HL-60/S4 treated with retinoic acid at 250 ng/mL for 4 days and 3 days (cell line): Measurements from ENCODE around the gene GNGT2.
"Not testable (repeated sequence)": the region's sequence is repeated elsewhere in the genome, so short reads cannot be mapped to it uniquely, and the experiment has no call there.

ENCODE experiments used
- in situ Hi-C: fragments of 300-500 bp; cut with MboI; formaldehyde crosslinking; loops from 2 replicates; pipeline ENCODE4 v1.7.0; 2022; ENCODE audit warnings: low sequenced_read_pairs

GNGT2 gene

DNA sequence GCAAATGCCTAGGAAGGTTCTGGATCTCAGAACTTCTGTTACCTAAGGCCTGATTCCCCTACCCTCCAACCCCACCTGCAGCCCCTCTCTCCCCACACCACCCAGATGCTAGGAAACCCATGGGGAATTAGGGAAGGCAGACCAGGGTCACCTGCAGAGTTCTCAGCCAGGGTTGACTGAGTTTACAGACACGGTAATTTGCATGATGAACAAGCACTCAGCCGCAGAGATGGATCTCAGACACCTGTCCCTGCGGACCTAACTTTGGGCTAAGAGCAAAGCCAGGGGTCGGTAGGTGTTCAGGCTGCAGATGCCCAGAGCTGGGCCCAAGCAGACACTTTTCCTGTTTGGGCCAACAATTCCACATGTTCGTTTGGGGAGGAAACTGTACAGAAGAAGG is 3.0 kb upstream of the GNGT2 start:
- in situ Hi-C loops, result no loop called here

DNA sequence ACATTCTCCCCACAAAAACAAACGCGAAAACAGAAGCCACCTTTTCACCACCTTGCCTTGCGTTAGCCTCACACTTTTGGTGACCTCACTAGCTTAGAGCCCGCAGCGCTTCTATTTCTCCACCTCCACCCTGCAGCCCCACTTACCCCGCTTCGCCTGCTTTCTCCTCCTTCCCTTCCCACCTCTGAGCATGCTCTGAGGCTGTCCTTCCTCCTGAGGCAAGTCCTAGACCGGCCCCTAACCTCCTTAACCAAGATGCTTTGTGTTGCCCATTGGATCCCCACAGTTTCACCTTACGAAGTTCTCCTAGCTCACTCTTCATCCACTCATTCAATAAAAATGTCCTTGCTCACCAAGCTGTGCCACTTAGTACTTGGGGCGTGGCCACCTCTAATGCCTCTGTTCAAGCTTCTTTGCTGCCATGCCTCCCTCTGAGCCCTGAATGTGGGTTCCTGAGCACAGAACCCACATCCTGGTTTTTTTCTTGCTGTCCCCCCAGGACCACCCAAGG is 1.3 kb downstream of the GNGT2 start:
- in situ Hi-C loops, result no loop called here

GRCh38 chr17:49204516-49204915 is 5.9 kb downstream of the GNGT2 start:
- in situ Hi-C loops, result no loop called here

GRCh38 chr17:49203796-49204195 is 6.6 kb downstream of the GNGT2 start:
- in situ Hi-C loops, result no loop called here

DNA sequence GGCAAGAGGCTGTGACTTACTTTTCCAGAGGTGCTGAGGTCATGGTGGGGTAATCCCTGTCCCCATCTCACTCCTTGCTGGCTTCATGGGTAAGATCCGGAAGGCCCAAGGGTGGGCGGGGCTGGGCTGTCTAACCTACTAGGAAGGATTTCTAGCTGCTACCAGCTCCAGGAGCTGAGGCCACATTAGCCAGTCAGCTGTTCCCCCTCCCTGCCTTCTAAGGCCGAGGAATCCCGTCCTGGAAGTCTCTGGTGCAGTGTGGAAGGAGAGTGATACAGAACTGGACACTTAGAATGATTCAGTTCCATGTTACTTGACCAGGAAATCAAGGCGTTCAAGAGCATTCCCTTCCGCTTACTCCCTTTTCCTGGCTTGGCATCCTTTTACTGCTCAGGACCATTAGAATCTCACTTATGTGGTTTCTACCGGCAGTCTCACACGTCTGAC is 8.9 kb downstream of the GNGT2 start:
- in situ Hi-C loops, result no loop called here

- in situ Hi-C loops, result no loop called here
Observed at GRCh38 chr17:49200423-49201083, 9.8 kb downstream of the GNGT2 start.

- in situ Hi-C loops, result no loop called here
Observed at GRCh38 chr17:49198211-49198610, 12.2 kb downstream of the GNGT2 start.

GRCh38 chr17:49197346-49197998 is 12.9 kb downstream of the GNGT2 start:
- in situ Hi-C loops, result no loop called here

GRCh38 chr17:49196520-49196919 is 13.9 kb downstream of the GNGT2 start:
- in situ Hi-C loops, result no loop called here

DNA sequence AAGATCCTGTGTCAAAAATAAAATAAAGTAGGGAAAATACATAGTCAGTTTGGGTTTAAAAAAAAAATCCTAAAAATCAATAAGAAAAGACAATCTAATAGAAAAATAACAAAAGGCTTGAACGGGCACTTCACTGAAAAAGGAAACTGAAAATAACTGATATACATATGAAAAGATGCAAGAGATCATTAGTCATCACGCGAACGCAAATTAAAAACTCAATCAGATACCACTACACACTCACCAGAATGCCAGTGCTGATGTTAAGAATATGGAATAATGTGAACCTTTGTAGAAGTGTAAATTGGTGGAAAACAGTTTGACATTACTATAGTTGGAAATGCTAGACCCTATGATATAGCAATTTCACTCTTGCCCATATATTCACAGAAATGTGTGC is 14.6 kb downstream of the GNGT2 start:
- in situ Hi-C loops, result no loop called here

GRCh38 chr17:49194297-49194607 is 16.1 kb downstream of the GNGT2 start:
- in situ Hi-C loops, result no loop called here

- in situ Hi-C loops, result no loop called here
Observed at GRCh38 chr17:49193513-49194296, 16.7 kb downstream of the GNGT2 start.

GRCh38 chr17:49191917-49192741 is 18.2 kb downstream of the GNGT2 start:
- in situ Hi-C loops, result no loop called here

- in situ Hi-C loops, result no loop called here
Observed at GRCh38 chr17:49191409-49191916, 18.9 kb downstream of the GNGT2 start.

DNA sequence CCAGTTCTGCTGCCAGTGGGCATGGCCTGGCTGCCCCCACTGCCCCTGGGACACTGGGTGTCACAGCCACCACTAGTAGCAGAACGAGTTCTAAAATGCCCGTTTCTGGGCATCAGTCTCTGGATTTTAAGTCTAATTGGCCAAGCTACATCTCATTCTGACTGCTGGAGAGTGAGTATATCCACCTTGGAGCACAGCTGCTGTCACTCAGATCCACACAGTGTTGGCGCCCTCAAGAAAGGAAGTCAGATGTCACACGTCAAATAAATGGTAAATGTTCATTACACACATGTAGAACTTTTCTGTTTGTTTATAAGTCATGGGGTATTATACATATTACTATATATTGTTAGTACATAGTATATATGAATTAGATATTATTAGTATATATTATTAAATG is 19.4 kb downstream of the GNGT2 start:
- in situ Hi-C loops, result no loop called here

DNA sequence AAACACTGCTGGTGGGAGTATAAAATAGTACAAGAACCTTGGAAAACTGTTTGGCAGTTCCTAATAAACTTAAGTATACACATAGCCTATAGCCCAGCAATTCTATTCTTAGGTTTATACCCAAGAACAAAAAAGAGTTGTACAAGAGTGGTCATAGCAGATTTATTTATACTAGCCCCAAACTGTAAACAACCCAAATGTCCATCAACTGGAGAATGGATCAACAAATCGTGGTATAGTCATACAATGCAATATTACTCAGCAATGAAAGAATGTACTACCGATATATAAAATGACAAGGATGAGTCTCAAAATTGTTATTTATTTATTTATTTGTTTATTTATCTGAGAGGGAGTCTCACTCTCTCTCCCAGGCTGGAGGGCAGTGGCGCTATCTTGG is 23.1 kb downstream of the GNGT2 start:
- in situ Hi-C loops, result no loop called here

DNA sequence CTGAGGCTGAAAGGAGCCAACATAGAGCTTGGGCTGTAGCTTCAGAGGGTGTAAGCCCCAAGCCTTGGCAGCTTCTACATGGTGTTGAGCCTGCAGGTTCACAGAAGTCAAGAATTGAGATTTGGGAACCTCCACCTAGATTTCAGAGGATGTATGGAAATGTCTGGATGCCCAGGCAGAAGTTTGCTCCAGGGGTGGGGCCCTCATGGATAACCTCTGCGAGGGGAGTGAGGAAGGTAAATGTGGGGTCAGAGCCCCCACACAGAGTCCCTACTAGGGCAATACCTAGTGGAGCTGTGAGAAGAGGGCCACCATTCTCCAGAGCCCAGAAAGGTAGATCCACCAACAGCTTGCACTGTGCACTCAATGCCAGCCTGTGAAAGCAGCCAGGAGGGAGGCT is 25.0 kb downstream of the GNGT2 start:
- in situ Hi-C loops, result not testable (repeated sequence)

- in situ Hi-C loops, result not testable (repeated sequence)
Observed at GRCh38 chr17:49184522-49184921, 25.9 kb downstream of the GNGT2 start.

DNA sequence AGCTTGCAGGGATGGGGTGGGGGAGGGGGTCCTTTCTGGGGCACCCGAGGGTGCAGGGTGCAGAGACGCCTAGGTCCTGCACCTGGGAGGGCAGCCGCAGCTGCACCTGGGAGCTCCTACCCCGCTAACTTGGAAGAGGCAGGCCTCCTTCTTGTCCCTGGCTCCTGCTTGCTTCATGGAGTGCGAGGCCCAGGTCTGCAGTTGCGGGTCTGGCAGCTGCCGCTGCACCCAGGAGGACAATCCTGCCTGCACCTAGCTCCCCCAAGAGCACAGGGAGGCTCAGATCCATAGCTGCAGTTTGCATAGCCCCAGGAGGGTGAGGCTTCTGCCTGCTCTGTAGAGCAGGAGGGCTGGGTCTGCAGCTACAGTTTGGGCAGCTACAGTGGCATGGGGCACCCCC is 26.6 kb downstream of the GNGT2 start:
- in situ Hi-C loops, result no loop called here

DNA sequence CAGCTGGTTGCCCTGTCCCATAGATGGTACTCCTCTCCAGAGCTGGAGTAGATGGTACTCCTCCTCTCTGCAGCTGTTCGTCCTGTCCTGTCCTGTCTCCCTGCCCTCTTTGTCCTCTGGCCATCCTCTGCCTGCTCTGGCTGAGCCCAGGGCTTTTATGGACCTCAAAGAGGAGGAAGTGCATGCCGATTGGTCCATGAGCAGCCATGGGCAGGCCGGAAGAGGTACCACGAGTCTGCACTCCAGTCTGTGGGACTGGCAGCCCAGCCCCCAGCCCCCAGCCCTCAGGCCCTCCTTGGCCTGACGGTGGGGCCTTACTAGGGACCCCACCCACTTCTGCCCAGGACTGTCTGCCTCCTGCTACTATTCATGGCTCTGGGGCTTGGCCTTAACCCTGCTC is 27.0 kb downstream of the GNGT2 start:
- in situ Hi-C loops, result no loop called here
